Fibroblast of the aortic adventitia (primary cell): Measurements from ENCODE around the gene GRK3. TPM values are rescaled to one million over a fixed set of nuclear protein-coding genes. Genes with fewer than 3 reads are reported as not detected.
"Not testable (repeated sequence)": the region's sequence is repeated elsewhere in the genome, so short reads cannot be mapped to it uniquely, and the experiment has no call there.

Experiments used
- DNase-seq: peaks from one replicate; pipeline ENCODE4 v3.0.0-alpha.2; 2010; ENCODE audit warnings: low read depth
- H3K4me3 ChIP-seq: 2 replicates; pipeline ENCODE4 v1.5.1; 2011; ENCODE audit warnings: low read depth, mild to moderate bottlenecking, control low read depth, low read length, moderate library complexity
- CTCF ChIP-seq: IDR thresholded peaks from 2 replicates; pipeline ENCODE4 v1.5.1; 2011; ENCODE audit warnings: mild to moderate bottlenecking, low read length, control low read depth, inconsistent platforms; ENCODE audit not compliant: insufficient read depth
- total RNA-seq: library from RNA; depleted of rRNA; stranded (reverse); fragments of >200 nt; gene quantifications from 2 replicates; pipeline ENCODE4 v1.2.3, GENCODE V29; 2012; ENCODE audit warnings: low replicate concordance

The GRK3 gene
- total RNA-seq, 1 donor: 1.3 TPM

- no peak for DNase-seq
- no peak overlapping the region for H3K4me3 ChIP-seq
- TF ChIP-seq CTCF: no peak
Observed at GRCh38 chr22:25569983-25570382, 5.5 kb downstream of the GRK3 start.

GRCh38 chr22:25570486-25570885 is 6.0 kb downstream of the GRK3 start:
- TF ChIP-seq CTCF: no peak
- H3K4me3 ChIP-seq: no peak overlapping the region
- DNase-seq: no peak

- DNase-seq, H3K4me3 ChIP-seq: not testable (repeated sequence)
Observed at GRCh38 chr22:25571969-25572707, 7.7 kb downstream of the GRK3 start.

GRCh38 chr22:25572708-25573171 is 8.3 kb downstream of the GRK3 start:
- no peak for DNase-seq
- no peak for TF ChIP-seq CTCF
- no peak overlapping the region for H3K4me3 ChIP-seq

GRCh38 chr22:25573841-25574240 is 9.4 kb downstream of the GRK3 start:
- no peak overlapping the region for H3K4me3 ChIP-seq
- DNase-seq: no peak
- TF ChIP-seq CTCF: no peak

GRCh38 chr22:25574736-25575135 is 10.3 kb downstream of the GRK3 start:
- no peak overlapping the region for H3K4me3 ChIP-seq
- no peak for TF ChIP-seq CTCF
- DNase-seq: no peak

- not testable (repeated sequence) for DNase-seq, H3K4me3 ChIP-seq
Observed at GRCh38 chr22:25575674-25576392, 11.4 kb downstream of the GRK3 start.

GRCh38 chr22:25581452-25581851 is 17.0 kb downstream of the GRK3 start:
- H3K4me3 ChIP-seq, DNase-seq: not testable (repeated sequence)
